Inflammatory macrophage treated with lipopolysaccharide for 4 hours (primary cell): ENCODE measurements around the gene HUWE1.

Experiments
- DNase-seq: peaks from one replicate; pipeline ENCODE4 v3.0.0-alpha.2; 2020

Gene HUWE1

DNA sequence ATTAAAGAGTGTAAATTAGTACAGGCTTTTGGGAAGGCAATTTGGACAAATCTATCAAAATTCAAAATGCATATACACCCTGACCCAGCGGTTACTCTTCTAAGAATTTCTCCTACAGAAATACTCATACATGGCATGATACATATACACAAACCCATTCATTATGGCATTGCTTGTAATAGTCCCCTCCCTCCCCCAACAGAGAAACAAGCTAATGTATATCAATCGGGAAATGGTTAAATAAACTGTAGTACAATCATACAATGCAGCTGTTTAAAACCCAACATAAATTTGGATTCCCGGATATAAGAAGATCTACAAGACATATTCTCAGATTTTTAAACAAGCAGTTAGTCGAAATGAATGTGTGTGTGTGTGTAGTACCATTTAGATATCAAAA lies 808 bp downstream of the HUWE1 start:
- DNase-seq = no peak

DNA sequence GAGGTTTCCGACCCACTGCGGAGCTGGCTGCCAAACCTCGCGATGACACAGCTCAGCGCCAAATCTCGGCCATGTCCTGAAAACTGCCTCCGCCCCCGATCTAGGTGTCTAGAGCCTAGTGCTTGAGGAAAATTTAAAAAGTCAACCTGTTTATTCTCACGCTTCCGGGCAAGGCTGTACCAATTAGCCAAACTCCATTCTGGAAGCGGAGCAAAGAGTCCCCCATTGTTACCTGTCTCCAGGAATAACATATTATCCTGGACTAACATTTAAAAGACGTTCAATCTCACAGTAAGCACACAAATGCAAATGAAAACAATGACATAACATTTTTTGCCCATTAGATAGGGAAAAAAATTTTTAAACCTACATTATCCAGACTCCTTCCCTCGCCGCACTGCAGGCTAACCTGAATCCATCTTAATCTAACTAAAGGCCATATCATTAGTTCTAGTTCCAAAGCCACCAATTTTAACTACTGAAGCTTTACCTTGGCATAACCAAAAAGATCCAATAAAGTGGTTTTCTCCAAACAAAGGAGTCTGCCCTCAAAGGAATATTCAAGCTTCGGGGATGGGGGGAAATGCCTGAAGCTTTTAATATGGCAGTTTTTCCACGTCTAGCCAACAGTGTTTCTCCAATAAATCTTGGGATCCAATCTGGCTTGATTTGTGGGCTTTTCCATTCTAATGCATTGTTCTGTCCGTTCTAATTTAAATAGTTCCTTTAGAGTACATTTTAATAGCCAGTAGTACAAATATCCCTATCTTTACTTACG lies 1.9 kb downstream of the HUWE1 start:
- no peak for DNase-seq

DNA sequence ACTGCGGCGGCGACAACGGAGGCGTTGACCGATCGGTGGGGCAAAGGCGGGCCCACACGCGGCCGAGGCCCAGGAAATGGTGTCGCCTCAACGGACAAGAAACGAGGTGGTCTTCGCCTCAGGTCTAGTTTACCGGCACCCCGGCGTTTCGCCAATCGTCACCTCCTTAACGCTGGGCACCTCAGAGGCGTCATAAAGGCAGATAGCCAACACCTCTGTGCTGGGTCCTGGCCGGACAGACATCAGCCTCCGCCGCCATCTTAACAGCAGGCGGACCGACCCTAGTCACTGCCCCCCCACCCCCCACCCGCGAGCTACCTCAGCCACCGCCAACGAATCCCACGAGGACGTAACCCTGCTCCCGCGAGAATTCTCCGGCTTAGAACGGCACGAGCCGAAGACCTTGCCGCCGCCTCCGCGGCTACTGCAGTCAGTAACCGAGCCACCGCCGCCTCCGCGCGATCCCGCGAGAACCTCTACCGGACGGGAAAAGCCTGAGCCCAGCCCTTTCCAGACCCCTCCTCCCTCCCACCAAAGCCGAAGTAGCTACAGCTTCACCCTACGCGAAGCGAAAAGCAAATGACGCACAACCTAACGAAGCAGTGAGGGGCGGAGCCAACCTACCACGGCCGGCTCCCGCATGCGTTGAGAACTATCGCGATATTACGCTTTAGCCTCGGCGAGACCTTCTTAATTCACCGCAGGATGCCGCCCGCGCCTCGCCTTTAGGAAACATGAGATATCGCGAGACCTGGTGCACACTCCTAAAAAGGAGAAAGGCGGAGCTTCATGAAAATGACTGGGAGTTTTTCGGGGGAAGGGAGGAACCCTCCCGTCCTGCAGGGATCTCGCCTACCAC lies 2.7 kb downstream of the HUWE1 start:
- peak; percentile 97 for DNase-seq

DNA sequence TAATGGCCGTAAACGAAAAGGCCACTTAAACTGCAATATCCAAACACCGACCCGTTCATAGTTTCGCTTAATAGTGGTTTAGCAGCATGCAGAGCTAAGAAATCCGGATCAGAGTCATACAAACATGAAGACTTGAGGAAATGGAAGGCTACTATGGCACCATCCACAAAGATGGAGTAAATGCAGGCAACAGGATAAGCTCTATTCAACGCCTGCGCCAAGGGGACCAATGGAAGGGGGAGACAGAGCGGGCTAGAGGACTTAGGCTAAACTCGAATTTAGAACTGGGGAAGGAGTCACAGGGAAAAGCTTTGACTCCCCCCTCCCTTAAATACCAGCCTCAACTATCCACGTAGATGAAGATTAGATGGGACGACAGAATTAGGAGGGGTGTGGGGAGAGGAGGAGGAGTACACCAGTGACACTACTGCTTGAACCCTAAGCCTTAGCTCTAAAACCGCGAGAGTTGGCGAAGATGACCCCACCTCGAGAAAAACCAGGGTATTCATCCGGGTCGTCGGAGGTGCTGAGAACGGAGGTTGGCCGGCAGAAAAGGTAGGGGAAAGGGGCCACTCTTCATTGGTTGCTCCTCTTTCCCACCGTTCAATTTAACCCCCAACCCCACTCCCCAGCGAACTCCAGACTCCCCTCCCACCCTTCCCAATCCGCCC lies 3.5 kb downstream of the HUWE1 start:
- peak; percentile 39 for DNase-seq

DNA sequence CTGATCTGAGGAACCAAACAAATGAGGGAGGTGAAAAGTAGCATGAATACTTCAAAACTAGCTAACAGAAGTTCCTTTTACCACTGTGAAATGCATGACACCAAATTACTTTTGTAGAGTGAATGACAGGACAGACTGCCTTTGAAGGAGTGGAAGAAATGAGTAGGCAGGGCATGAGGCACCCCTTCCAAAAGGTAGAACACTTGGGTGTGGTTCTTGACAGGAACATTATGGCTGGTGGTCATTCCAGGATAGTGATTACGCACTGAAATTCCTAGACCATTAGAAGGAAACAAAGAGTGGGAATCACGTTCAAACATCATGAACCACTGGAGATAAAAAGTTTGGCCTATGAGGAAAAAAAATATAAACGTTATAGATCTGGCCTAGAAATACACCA lies 4.9 kb downstream of the HUWE1 start:
- no peak for DNase-seq

DNA sequence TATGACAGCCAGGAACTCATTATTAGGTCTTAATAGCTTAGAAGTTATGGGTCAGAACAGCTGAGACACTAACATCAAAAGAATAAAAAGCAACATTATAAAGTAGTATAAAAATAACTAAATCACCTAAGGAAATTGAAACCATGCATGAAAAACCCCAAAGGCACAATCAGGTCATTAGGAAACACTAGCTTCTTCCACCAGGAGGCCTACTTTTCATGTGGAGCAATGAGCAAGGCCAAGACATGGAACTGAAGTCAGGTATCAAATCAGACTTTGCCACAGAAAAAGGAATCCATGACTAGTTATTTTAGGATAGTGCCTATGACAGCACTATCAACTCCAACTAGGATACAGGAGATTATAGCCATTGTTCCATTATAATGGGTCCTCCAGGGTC lies 7.9 kb downstream of the HUWE1 start:
- peak; percentile 3 for DNase-seq

DNA sequence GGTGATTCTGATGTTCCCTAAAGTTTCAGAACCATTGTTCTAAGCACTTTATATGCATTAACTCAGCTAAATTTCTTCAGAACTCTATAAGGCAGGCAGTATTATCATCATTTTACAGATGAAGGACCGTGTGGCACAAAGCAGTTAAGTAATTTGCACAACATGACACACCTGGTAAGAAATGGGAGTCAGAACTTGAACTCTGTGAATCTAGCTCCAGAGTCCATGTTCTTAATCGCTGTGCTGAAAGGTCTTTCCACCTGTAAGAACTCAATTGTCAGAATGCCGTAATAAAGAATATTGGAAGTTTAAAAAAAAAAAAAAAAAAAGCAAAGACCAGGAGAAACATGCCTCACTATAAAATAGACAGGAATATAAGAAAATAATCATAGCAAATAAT lies 9.2 kb downstream of the HUWE1 start:
- no peak for DNase-seq

DNA sequence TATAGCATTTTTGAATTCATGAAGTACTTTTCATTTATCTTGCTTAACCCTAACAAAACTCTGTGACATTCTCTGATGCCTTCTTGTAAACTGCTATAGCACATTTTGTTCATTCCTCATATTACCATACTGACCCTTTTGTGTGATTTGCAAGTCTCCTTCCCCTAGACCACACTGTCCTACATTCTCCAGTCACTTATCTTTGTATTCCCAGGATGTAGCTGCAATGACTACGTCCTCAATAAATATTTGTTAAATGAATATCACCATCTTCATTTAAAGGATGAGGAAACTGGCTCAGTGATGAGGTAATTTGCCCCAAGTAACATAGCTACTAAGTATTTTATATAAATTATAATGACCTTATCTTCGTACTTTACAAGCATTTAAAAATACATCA lies 11.9 kb downstream of the HUWE1 start:
- no peak for DNase-seq

DNA sequence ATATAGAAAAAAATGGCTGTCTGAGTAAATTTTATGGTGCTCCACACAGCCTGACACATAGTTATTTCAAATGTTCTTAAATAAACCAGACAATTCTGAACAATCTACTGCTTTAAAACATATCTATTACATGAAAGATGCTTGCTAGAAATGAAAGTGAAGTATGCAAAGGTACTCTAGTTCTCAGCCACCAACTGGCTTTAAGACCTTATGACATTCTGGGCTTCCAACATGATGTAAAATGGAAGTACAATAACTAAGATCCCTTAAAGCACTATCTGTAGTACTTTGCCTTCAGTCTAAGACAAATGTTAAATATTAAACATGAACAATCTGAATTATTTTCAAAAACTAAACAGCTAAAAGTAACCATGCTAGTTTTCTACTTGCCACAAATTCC lies 17.3 kb downstream of the HUWE1 start:
- no peak for DNase-seq

DNA sequence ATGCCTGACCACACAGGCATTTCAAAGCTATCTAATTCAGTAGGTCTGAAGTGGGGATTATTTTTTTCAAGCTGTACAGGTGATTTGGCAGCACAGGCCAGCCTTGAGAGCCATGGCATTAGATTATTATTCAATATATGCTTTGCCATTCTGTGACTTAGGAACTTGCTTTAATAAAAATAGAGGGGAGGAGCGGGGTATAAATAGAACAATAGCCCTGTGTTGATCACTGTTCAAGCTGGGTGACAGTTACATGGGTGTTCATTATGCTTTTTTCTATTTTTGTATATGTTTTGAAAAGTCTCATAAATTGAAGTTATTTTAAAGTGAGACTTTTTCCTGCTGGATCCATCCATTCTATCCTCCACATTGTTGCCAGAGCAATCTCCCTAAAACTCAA lies 20.3 kb downstream of the HUWE1 start:
- DNase-seq = no peak

DNA sequence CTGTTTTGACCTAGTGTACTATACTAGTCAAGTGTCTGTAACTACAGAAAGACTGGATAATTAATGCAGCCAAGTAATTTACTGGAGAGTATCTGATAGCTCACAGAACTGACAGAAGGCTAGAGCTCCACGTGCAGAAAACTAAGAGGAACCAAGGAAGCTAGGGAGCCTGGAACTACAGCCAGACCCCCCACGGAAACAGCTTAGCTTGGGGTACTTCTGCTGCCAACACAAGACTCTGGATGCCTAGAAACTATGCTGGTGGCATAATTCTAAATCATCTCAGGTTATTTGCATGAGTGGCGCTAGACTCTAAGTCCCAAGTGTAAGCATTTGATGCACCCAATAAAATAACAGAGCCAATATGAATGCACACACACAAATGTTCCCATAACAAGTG lies 26.5 kb downstream of the HUWE1 start:
- no peak for DNase-seq

DNA sequence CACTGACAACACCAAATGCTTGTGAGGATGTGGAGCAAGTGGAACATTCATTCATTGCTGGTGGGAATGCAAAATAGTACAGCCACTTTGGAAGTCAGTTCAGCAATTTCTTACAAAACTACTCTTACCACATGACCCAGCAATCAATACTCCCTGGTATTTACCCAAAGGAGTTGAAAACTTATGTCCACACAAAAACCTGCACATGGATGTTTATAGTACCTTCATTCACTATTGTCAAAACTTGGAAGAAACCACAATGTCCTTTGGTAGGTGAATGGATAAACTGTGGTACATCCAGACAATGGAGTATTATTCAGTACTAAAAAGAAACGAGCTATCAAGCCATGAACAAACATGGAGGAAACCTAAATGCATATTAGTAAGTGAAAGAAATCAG lies 27.5 kb downstream of the HUWE1 start:
- no peak for DNase-seq

DNA sequence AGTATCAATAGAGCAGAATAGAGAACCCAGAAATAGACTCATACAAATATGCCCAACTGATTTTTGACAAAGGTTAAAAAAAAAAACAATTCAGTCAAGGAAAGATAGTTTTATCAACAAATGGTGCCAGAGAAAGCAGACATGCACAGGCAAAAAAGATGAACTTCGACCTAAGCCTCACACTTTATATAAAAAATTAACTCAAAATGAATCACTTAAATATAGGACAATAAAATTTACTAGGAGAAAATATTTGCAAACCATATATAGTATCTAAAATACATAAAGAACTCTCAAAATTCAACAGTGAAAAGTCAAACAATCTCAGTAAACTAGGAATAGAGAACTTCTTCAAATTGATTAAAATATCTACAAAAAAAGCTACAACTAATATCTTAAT lies 29.7 kb downstream of the HUWE1 start:
- DNase-seq = no peak

DNA sequence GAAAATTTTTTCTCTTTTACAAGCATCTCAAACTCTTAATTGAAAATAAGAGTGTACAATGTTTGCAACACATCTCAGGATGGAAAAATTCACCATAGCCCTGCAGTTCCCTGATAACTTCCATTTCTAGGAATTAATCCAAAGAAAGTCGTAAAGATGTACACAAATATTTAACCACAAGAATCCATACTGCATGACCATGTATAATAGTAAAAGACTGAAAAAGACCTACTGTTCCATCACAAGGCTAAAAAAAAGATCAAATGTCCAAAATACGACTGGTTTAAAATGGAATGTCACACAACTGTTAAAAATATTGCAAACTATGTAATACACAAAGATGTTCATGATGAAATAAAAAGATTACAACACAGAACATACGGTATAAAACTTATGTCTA lies 32.1 kb downstream of the HUWE1 start:
- DNase-seq = no peak

DNA sequence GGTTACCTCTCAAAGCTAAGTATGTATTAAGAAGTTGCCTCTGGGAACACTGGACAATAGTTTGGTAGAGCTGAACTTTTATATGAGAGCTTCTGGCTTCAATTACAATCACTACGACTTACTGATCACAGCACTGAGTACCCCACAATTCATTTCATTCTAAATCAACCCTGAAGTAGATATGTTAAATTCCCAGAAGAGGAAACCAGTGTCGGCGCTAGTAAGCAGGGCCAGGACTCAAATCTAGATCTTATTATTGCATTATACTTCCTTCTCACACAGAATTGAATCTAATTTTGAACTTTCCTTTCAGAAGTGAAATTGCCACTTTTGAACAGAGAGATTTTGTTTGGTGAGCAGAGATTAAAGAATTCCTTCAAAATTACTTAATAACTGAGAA lies 41.8 kb downstream of the HUWE1 start:
- no peak for DNase-seq

DNA sequence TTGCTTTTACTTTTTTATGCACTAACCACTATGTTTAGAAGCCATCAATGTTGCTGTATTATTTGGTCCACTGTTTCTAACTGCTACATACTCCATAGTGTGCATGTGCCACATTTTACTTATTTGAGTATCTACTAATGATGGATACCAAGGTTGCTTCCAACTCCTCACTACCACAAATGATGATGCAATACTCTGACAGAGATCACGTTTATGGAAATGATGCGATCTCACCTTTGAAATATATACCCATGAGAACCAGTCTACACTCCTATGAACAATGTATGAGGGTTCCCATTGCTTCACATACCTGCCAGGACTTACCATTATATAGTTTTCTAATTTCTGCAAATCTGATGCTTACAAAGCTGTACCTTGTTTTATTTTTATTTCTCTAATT lies 44.2 kb downstream of the HUWE1 start:
- no peak for DNase-seq

DNA sequence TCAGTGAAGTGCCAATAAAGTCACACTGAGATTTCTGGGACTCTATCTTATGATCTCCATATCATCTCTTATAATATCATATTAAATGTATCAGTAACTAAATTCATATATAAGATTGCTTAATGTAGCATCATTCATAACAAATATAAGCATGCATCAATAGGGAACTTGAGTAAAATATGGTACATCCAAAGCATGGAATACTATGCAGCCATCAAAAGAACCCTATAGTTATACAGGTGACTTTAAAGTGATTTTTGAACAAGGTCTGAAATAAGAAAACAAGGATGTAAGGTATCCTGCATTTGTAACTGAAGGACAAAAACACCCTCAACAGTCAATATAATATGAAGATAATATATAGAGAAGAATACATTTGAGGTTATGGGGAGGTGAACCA lies 47.3 kb downstream of the HUWE1 start:
- DNase-seq = no peak

DNA sequence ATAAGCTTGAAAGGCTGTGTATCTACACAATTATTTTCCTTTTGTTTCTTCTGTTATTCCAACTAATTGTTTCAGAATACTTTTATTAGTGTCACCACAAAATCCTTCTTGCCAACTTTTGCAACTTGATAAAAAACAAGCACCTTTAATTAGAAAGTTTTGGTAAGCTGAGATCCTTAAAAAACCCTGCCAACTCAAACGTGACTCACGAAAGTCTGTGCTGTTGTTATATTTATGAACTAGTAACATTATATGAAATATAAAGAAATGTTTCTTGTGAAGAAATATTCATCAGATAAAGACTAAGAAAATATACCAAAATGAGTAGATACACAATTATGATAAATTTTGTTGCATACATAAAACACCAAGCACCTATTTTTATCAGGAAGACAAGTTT lies 49.0 kb downstream of the HUWE1 start:
- no peak for DNase-seq

DNA sequence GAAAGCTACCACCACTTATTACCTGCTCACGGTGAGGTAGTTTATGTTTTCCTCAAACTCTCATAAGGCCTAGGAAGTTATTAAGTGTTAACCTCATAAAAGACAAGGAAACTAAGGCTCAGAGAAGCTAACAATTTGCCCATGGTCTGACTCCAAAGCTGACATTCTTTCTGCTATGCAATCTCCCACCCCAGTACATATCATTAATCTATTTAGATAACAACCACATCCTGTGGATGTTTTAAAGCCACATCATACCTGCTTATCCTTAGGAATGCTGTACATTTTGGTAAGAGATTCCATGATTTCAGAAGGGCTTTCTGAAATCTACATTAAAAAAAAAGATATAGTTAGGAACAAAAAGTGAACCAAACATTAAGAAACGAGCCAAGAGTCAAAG lies 55.4 kb downstream of the HUWE1 start:
- no peak for DNase-seq

DNA sequence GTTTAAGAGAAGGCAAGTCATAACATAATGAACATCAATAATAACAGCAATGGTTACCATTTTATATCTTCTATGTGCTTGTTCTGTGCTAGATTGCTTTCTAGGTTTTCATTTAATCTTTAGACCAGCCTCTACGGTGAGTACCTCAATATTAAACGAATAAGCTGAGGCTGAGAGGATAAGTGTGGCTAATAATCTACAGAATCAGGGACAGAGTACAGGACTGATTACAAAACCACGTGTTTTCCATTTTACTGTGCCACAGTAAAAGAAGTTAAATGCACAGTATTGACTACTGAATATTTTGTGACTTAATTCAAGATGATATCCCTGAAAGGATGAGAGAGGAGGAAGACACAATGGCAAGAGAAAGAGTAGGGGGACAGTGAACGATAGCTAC lies 56.3 kb downstream of the HUWE1 start:
- DNase-seq = no peak

DNA sequence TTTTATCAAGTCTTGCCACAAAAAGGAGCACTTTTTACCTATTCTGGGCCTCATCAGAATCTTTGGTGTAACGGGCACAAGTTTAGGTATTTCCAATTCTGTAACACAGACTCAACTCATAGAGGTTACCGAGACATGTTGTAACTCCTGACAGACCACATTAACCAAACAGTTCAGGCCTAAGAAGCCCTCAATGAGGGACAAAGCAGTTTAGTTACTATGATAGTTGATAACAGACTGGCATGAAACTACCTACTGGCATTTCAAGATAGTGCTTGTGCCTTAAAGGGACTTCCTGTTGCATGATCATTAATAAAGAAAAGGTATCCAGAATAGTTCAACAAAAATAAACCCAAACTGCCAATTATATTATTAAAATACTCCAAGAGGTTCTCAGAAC lies 64.1 kb downstream of the HUWE1 start:
- DNase-seq = no peak

DNA sequence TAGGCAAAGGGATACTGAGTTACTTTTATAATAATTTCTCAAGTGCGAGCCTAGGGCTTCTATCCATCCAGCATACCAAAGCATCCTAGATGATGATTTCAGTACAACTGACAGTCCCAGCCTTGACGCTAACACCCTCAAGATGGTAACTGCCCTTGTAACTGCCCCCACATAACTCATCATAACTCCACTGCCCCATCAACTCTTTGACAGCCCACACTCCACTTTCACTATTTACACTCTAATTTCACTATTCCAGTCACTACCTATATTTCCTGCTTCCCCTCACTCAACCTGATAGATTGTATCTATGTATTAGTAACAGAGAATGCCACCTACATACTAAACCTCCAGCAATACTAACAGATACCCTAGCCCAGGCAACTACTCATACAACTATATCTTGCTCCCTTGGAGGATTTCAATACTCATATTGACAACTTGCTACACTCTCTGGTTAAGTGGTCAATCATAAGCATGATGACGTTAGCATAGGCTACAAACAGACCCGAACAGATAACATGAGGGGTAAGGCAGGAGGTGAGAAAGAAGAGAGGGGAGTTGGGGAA lies 65.0 kb downstream of the HUWE1 start:
- no peak for DNase-seq

DNA sequence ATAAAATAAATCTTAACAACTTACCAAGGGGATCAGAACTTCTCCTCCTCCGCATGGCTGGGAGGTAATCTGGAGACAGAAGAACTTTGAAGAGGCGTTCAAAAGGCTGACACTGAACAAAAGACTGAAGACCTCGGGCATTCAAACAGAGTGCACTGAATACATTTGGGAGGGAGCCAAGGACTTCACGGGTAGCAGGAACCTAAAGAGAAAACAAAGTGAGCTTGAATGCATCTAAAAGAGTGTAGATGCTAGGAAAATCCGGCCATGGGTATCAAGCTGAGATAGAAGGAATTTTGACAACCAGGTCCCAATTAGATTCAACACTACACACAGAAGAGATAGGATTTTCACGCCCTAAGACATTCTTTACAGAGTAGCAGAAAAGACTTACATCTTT lies 69.6 kb downstream of the HUWE1 start:
- no peak for DNase-seq

DNA sequence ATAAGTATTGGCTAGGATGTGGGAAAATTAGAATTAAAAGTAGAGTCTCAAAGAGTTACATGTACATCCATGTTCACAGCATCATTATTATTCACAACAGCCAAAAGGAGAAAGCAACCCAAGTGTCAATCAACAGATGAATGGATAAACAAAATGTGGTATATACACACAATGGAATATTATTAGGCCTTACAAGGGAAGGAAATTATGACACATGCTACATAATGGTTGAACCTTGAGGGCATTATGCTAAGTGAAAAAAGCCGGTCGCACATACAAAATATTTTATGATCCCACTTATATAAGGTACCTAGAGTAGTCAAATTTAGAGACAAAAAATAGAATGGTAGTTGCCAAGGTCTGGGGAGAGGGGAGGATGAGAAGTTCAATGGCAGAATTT lies 80.1 kb downstream of the HUWE1 start:
- DNase-seq = no peak
